Measurements from ENCODE around the gene PRR14L. TPM values are rescaled to one million over a fixed set of nuclear protein-coding genes. Genes with fewer than 3 reads are reported as not detected.

The PRR14L gene
- total RNA-seq, 1 experiment from 2014 or later, result 138 TPM

- no peak overlapping the region for H3K4ac ChIP-seq (ENCODE audit: low read depth, low read length)
- H3K79me1 ChIP-seq (ENCODE audit: insufficient read depth, low read depth, low read length, poor library complexity, severe bottlenecking), result peaks cover 2% of the 10 kb centered on the region
- Mint-ChIP-seq H3K4me3 (no peak overlapping the region), H3K4me1 (peaks cover 5 to 9% of the 10 kb centered on the region in 2 experiments; a peak in 3 of 4 replicates), H3K27me3 (ENCODE audit: low read depth) (no peaks in the 10 kb centered on the region), H3K36me3 (ENCODE audit: insufficient read depth in 1 of 3, low read depth in 3 of 3) (peaks cover 0 to 12% (median 10%) of the 10 kb centered on the region in 3 experiments; a peak in 4 of 7 replicates), H3K9me3 (no peaks in the 10 kb centered on the region; a peak in 1 of 5 replicates), H3K27ac (peak overlapping the region in 2 of 3 experiments; percentile 65 to 88; a peak in 4 of 7 replicates)
- H4K91ac ChIP-seq (ENCODE audit: insufficient read length, low read depth, low read length), result no peak overlapping the region
- no peak overlapping the region for H2BK12ac ChIP-seq (ENCODE audit: insufficient read length, low read depth, low read length)
- H2AFZ ChIP-seq (ENCODE audit: low read length), result no peak overlapping the region
- H3K23ac ChIP-seq (ENCODE audit: insufficient read length, low read depth, low read length), result no peak overlapping the region
- no peaks in the 10 kb centered on the region for H3K23me2 ChIP-seq (ENCODE audit: insufficient read length, low read depth, low read length, poor library complexity, severe bottlenecking)
- no CpG with 5 or more reads among the region's 10 CpGs for WGBS (ENCODE audit: extremely low coverage, insufficient read length, low lambda C conversion rate)
- H3K27me3 ChIP-seq (ENCODE audit: insufficient read depth, low read length), result no peaks in the 10 kb centered on the region
- no peak overlapping the region for H3K9ac ChIP-seq (ENCODE audit: extremely low read depth, insufficient read length, low read length)
- H3K56ac ChIP-seq (ENCODE audit: insufficient read length, low read depth, low read length), result no peak overlapping the region
- H4K20me1 ChIP-seq (ENCODE audit: control insufficient read depth, insufficient read depth, insufficient read length), result no peaks in the 10 kb centered on the region
- no peaks in the 10 kb centered on the region for H3K9me3 ChIP-seq (ENCODE audit: control insufficient read depth, low read depth, low read length)
- H2BK5ac ChIP-seq (ENCODE audit: insufficient read length, low read length), result no peak overlapping the region
- no peak overlapping the region for H2BK120ac ChIP-seq (ENCODE audit: low read depth, low read length, poor library complexity, severe bottlenecking)
- no peak overlapping the region for H2BK20ac ChIP-seq (ENCODE audit: low read depth, low read length, poor library complexity, severe bottlenecking)
- no peak overlapping the region for H2BK15ac ChIP-seq (ENCODE audit: low read depth, low read length)
- no peak overlapping the region for H3T11ph ChIP-seq (ENCODE audit: low read length)
- H3K79me2 ChIP-seq (ENCODE audit: insufficient read depth, low read length), result no peaks in the 10 kb centered on the region
- H3K18ac ChIP-seq (ENCODE audit: insufficient read length, low read depth, low read length), result no peak overlapping the region
- TF ChIP-seq CTCF (conservative IDR thresholded peaks at IDR 0.05), result 0 out of 3 replicates have a peak, but pooled peaks have one; percentile 10
- no peaks in the 10 kb centered on the region for H3K4me1 ChIP-seq (ENCODE audit: insufficient read depth, low read length)
- no peak for DNase-seq
- H3K14ac ChIP-seq (ENCODE audit: insufficient read depth, low read length), result no peak overlapping the region
- H3K4me2 ChIP-seq (ENCODE audit: insufficient read depth, insufficient read length, low read length), result no peak overlapping the region
- no peak overlapping the region for H2AK5ac ChIP-seq (ENCODE audit: insufficient read length, low read length)
- H4K8ac ChIP-seq (replicated peaks; ENCODE audit: insufficient read length, low read depth, low read length), result no peak overlapping the region
- no peak overlapping the region for H3K27ac ChIP-seq (ENCODE audit: insufficient read length, low read depth, low read length)
- H4K5ac ChIP-seq (ENCODE audit: insufficient read length, low read depth, low read length), result no peak overlapping the region
Measured at GRCh38 chr22:31637447-31637890, 112.5 kb downstream of the PRR14L start.
